Gastroesophageal sphincter (tissue), 4 donors: ENCODE measurements around the gene FKRP. TPM values are rescaled to one million over a fixed set of nuclear protein-coding genes. Genes with fewer than 3 reads are reported as not detected.

Experiments
- ATAC-seq: fragments of 150-250 bp; one replicate; pipeline ENCODE4 v1.9.1; 2016; ENCODE audit warnings: mild to moderate bottlenecking, moderate library complexity
- H3K27ac ChIP-seq, 4 donors: fragments of 200-600 bp; sonication (generic) in 3 of 4; 1 replicate in 3 of 4; 2 replicates in 1 of 4; pipeline ENCODE4 v1.5.1; 2016 to 2019
- H3K27me3 ChIP-seq: fragments of 200-600 bp; sonication (generic); one replicate; pipeline ENCODE4 v1.5.1; 2019
- H3K36me3 ChIP-seq, 2 donors: fragments of 200-600 bp; sonication (generic); one replicate each; pipeline ENCODE4 v1.5.1; 2019; ENCODE audit warnings: control low read depth in 1 of 2
- H3K4me1 ChIP-seq, 3 donors: fragments of 200-600 bp; sonication (generic); 1 replicate in 2 of 3; 2 replicates in 1 of 3; pipeline ENCODE4 v1.5.1; 2016 to 2019; ENCODE audit warnings: control low read depth in 2 of 3
- H3K4me3 ChIP-seq, 2 donors: fragments of 200-600 bp; sonication (generic); one replicate each; pipeline ENCODE4 v1.5.1; 2019; ENCODE audit warnings: mild to moderate bottlenecking in 1 of 2, moderate library complexity in 1 of 2
- H3K9me3 ChIP-seq, 3 donors: fragments of 200-600 bp; sonication (generic); one replicate each; pipeline ENCODE4 v1.5.1; 2017 to 2019; ENCODE audit warnings: control low read depth in 2 of 3
- EP300 ChIP-seq: sonication (generic); formaldehyde crosslinking; IDR thresholded peaks from one replicate; pipeline ENCODE4 v1.6.1; 2017; ENCODE audit warnings: antibody characterized with exemption, mild to moderate bottlenecking
- POLR2A ChIP-seq, 2 donors: fragments of 450-650 bp; IDR thresholded peaks; one replicate each; pipeline ENCODE4 v1.6.1; 2017; ENCODE audit warnings: antibody characterized with exemption in 2 of 2, mild to moderate bottlenecking in 2 of 2, moderate library complexity in 1 of 2
- POLR2AphosphoS5 ChIP-seq: sonication (generic); formaldehyde crosslinking; IDR thresholded peaks from one replicate; pipeline ENCODE4 v1.6.1; 2017; ENCODE audit warnings: antibody characterized with exemption
- WGBS, 2 donors: methylation state at CpG; one replicate each; pipeline ENCODE4 v1.1.5; 2018; ENCODE audit warnings: low coverage in 1 of 2; 5-methylcytosine and 5-hydroxymethylcytosine counted together
- total RNA-seq, 4 donors: library from RNA; depleted of rRNA; stranded (reverse); fragments of >200 nt; gene quantifications; one replicate each; pipeline ENCODE4 v1.1.0, GENCODE V29; 2016
- TF ChIP-seq, protein P1 (sequence below), 4 experiments: fragments of 200-600 bp in 2 of 4; fragments of 450-650 bp in 2 of 4; sonication (generic) in 1 of 4; IDR thresholded peaks; one replicate each; pipeline ENCODE4 v1.5.1; 2017 to 2019; ENCODE audit warnings: antibody characterized with exemption in 4 of 4, mild to moderate bottlenecking in 2 of 4, moderate library complexity in 2 of 4

The FKRP gene
- total RNA-seq, 4 donors from 2014 or later = 18.7 to 22.5 (median 20.3) TPM

DNA sequence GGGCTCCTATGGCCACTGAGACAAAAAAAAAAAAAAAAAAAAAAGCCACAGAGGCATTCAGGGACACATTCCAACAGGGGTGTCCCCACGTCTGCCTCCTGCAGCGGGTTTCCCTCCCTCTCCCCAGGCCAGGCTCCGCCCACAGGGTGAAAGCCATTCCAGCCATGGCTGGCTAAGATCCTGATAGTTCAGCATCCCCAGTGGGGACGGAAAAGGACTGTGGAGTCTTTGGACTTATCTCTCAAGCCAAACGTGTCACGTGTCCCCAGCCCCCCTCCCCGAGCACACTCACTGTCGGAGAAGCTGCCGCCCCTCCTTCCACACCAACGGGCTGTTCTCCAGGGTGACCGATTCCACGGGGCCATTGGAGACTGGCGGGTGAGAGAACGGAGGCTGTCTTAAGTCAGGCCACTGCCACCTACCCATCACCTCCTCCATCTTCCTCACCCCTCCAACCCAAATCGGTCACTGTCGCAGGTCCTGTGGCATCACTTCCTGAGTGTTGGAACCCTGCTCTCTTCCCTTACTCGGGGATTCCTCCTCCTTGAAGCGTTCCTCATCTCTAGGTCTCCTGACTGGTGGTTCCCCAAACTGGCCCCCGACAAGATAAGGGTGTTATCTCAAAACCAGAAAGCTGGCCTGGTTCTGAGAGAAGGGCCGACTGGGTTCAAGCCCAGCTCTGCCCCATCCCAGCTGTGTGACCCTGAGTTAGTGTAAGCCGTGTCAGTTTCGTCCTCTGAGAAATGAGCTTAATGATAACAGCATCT lies 9.1 kb upstream of the FKRP start:
- TF ChIP-seq POLR2A (IDR thresholded peaks at IDR 0.05) (no peak), POLR2AphosphoS5 (no peak), EP300 (no peak)
- TF ChIP-seq, protein P1, sequence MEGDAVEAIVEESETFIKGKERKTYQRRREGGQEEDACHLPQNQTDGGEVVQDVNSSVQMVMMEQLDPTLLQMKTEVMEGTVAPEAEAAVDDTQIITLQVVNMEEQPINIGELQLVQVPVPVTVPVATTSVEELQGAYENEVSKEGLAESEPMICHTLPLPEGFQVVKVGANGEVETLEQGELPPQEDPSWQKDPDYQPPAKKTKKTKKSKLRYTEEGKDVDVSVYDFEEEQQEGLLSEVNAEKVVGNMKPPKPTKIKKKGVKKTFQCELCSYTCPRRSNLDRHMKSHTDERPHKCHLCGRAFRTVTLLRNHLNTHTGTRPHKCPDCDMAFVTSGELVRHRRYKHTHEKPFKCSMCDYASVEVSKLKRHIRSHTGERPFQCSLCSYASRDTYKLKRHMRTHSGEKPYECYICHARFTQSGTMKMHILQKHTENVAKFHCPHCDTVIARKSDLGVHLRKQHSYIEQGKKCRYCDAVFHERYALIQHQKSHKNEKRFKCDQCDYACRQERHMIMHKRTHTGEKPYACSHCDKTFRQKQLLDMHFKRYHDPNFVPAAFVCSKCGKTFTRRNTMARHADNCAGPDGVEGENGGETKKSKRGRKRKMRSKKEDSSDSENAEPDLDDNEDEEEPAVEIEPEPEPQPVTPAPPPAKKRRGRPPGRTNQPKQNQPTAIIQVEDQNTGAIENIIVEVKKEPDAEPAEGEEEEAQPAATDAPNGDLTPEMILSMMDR (IDR thresholded peaks at IDR 0.05) = no peak
- peaks cover 9 to 71% (median 33%) of the 10 kb centered on the region in 3 donors for H3K4me1 ChIP-seq
- no peak overlapping the region for H3K4me3 ChIP-seq
- no peaks in the 10 kb centered on the region for H3K9me3 ChIP-seq
- WGBS, 2 donors = 22 to 38% methylated on average over 3 to 13 of the region's 22 CpGs
- ATAC-seq = no peak
- H3K27me3 ChIP-seq = no peaks in the 10 kb centered on the region
- H3K36me3 ChIP-seq = peaks cover 0 to 67% of the 10 kb centered on the region in 2 donors
- H3K27ac ChIP-seq = peak overlapping the region in 3 of 4 donors; percentile 40 to 82 (median 73)

DNA sequence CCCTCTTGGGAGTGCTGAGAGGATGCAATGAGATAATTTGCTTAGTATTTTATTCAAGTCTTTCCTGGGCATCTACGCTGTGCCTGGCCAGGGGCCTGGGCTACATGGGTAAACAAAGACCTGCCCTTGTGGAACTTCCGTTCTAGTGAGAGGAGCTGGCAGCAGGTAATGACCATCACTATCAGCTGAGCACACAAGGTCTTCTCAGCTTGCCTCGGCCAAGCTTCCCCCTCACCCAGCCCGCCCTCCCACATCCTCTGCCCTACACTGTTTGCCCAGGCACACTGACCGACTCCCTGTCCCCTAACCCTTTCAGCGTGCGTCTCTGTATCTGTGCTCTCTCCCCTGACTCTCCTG lies 8.6 kb upstream of the FKRP start:
- TF ChIP-seq, protein P1 (IDR thresholded peaks at IDR 0.05) = no peak
- TF ChIP-seq POLR2A (IDR thresholded peaks at IDR 0.05) (no peak), POLR2AphosphoS5 (no peak), EP300 (no peak)
- 70% methylated on average over 4 of the region's 7 CpGs; no CpG with 5 or more reads in 1 of the 2 donors for WGBS, 2 donors
- H3K4me3 ChIP-seq = no peak overlapping the region
- no peaks in the 10 kb centered on the region for H3K9me3 ChIP-seq
- peaks cover 9 to 71% (median 36%) of the 10 kb centered on the region in 3 donors for H3K4me1 ChIP-seq
- H3K36me3 ChIP-seq = peaks cover 0 to 62% of the 10 kb centered on the region in 2 donors
- no peaks in the 10 kb centered on the region for H3K27me3 ChIP-seq
- H3K27ac ChIP-seq = peak overlapping the region in 3 of 4 donors; percentile 40 to 82 (median 73)
- ATAC-seq = no peak

DNA sequence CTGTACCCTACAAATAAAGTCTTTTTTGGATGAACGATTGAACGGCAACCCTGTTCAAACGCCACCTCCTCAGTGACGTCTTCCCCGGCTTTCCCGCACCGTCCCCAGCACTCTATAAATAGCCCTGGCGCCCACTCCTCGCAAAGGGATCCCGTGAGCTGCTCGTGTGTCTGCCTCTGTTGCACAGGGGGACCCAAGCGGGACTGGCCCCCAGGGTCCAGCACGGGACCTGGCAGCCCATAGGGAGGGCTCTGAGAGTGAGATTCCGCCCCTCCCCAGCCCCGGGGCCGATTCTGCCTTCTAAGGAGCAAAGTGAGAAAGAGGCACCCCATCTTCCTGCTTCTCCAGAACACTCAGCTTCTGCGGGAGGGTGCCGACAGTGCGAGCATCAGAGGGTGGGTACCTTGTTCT lies 8.1 kb upstream of the FKRP start:
- 57% methylated on average over 7 of the region's 19 CpGs; no CpG with 5 or more reads in 1 of the 2 donors for WGBS, 2 donors
- H3K27ac ChIP-seq = peak overlapping the region in 3 of 4 donors; percentile 40 to 82 (median 73)

DNA sequence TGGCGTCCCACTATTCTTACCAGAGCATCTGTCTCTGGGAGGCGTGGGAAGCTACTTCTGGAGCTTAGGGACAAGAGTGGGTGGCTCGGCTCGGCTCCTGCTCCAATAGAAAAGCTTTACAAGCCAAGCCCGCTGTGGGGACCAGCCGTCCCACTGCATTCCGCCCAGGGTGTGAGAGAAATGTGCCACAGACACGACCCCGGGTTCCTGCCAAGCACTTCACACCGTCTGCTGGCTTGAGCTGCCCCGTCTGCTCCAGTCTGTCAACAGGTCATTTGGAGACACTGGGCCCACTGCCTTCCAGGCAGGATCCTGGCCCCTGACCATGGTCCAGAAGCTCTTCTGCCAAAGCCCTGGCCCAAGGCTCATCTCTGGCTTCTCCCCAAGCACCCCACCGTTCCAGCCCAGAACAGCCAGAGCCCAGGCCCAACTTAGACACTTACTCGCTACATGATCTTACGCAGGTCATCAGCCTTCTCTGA lies 6.5 kb upstream of the FKRP start:
- Histone ChIP-seq H3K27ac (peak overlapping the region; percentile 73 to 82 (median 75)), H3K4me1 (peaks cover 9 to 85% (median 48%) of the 10 kb centered on the region in 3 donors), H3K9me3 (no peaks in the 10 kb centered on the region), H3K4me3 (no peak overlapping the region), H3K27me3 (no peaks in the 10 kb centered on the region), H3K36me3 (peaks cover 0 to 41% of the 10 kb centered on the region in 2 donors)
- TF ChIP-seq POLR2AphosphoS5 (peak; percentile 18), POLR2A (IDR thresholded peaks at IDR 0.05) (no peak), EP300 (no peak)
- TF ChIP-seq, protein P1 (IDR thresholded peaks at IDR 0.05) = no peak
- peak; percentile 92 for ATAC-seq
- 26 to 31% methylated on average over 3 to 4 of the region's 14 CpGs for WGBS, 2 donors

More for the DNA sequence above, 8.1 kb upstream of the FKRP start:
- peaks cover 9 to 71% (median 36%) of the 10 kb centered on the region in 3 donors for H3K4me1 ChIP-seq
- no peaks in the 10 kb centered on the region for H3K27me3 ChIP-seq
- no peak for ATAC-seq
- TF ChIP-seq EP300 (no peak), POLR2AphosphoS5 (no peak), POLR2A (IDR thresholded peaks at IDR 0.05) (no peak)
- TF ChIP-seq, protein P1 (IDR thresholded peaks at IDR 0.05) = no peak
- no peak overlapping the region for H3K4me3 ChIP-seq
- H3K9me3 ChIP-seq = no peaks in the 10 kb centered on the region
- peaks cover 0 to 57% of the 10 kb centered on the region in 2 donors for H3K36me3 ChIP-seq
